GM19438 (cell line): ENCODE data around the gene HLA-DPB1.
A peak's percentile ranks its signal among the peaks of the same experiment; 100 is the strongest.
"Not testable (repeated sequence)": the region's sequence is repeated elsewhere in the genome, so short reads cannot be mapped to it uniquely, and the experiment has no call there.

Source experiments
- ATAC-seq: cut with Tn5 transposase; IDR thresholded peaks from one replicate; pipeline ENCODE4 v1.9.1; 2021; ENCODE audit warnings: low read depth; ENCODE audit not compliant: unreplicated experiment

HLA-DPB1 gene

GRCh38 chr6:33075568-33076405 lies at the start of gene HLA-DPB1:
Gene HLA-DPB1 (plus strand): TSS chr6:33075990. CDS start chr6:33076042, 52 bp downstream.
- ATAC-seq: peak; percentile 65

DNA sequence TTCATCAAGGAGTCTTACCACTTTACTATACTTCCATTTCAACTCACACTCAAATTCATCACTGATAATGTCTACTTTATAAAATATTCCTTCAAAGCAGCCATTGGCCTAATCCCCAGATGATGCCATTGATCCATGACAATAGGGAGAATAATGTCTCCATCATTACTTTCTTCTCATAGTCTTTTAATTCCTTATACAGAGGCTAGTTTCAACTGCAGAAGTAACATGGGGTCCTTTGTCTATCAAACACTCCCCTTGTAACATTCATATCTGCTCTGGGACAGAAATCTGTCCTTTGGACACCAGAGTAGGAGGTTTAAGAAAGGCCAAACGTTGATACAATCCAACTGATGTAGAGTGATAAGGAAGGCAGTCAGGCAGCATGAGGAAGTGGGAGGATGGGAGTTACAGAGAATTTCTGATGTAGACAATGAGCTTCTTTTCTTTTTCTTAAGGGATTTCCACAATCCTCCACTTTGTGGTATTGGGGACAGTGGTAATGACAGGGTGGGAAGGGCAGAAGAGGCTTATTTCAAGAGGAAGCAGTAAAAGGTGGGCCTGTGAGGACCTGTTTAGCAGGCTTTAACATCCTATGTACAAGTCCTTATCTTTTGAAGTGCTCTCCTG lies 47.5 kb upstream of the HLA-DPB1 start:
- no peak for ATAC-seq

GRCh38 chr6:33029328-33030184 lies 46.2 kb upstream of the HLA-DPB1 start:
- peak; percentile 68 for ATAC-seq

DNA sequence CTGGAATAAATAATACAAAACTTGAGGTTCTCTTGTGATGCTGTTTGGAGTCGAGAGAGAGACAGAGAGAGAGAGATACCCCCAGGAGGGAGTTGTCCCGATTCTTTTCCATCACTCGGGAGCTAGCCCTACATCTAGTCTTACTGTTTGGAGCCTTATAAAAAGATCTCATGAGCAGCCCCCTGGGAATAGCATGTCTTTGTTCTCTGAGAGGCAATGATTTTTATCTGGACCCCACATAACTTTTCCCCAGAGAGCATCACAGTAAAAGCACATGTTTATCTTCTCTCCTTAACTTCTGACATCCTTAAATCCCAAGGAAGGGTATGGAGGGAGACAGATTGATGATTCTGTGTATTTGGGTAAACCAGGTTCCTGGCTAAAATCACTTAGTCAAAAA lies 45.5 kb upstream of the HLA-DPB1 start:
- no peak for ATAC-seq

DNA sequence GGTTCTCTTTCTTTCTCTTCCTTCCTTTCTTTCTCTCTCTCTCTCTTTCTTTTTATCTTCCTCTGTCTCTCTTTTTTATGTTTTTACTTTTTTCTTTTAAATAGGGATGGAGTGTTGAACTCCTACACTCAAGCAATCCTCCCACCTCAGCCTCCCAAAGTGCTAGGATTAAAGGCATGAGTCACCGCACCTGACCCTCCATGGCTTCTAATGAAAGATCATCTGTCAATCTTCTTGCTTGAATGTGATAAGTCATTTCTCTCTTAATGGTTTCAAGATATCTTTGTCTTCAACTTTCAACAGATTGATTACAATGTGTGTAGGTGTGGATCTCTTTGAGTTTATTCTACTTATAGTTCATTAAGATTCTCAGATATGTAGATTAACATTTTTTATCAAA lies 41.2 kb upstream of the HLA-DPB1 start:
- no peak for ATAC-seq

- ATAC-seq: no peak
These were observed 39.3 kb upstream of the HLA-DPB1 start for GRCh38 chr6:33036535-33036934.

DNA sequence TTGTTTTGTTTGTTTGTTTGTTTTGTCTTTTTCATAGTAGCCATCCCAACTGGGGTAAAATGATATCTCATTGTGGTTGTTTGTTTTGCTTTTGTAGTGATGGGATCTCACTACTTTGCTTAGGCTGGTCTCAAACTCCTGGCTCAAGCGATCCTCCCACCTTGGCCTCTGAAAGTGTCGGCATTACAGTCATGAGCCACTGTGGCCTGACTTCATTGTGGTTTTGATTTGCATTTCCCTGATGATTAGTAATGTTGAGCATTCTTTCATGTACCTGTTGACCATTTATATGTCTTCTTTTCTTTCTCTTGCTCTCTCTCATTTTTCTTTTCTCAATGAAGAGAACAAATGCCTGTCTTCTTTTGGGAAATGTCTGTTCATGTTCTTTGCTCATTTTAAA lies 35.6 kb upstream of the HLA-DPB1 start:
- no peak for ATAC-seq

- ATAC-seq: no peak
These were observed 26.3 kb upstream of the HLA-DPB1 start for GRCh38 chr6:33049323-33050013.

GRCh38 chr6:33050014-33050810 lies 25.6 kb upstream of the HLA-DPB1 start:
- ATAC-seq: no peak

DNA sequence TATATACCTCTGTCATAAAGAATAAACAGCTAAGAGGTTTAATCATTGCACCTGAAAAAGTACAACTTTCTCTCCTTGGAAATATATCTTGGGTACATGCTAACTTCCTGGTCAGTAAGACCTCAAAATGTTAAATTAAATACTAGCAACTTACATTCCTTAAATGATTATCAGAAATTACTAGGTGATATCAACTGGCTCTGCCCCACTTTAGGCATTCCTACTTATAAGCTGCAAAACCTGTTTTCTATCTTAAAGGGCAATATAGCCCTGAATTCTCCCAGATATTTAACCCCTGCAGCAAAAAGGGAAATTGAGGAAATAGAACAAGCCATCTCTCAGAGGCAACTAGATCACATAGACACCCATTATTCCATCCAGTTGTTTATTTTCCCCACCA lies 23.2 kb upstream of the HLA-DPB1 start:
- no peak for ATAC-seq

- ATAC-seq: no peak
These were observed 22.6 kb upstream of the HLA-DPB1 start for GRCh38 chr6:33053230-33053629.

- no peak for ATAC-seq
These were observed 18.3 kb upstream of the HLA-DPB1 start for GRCh38 chr6:33057222-33058150.

GRCh38 chr6:33061987-33062386 lies 13.8 kb upstream of the HLA-DPB1 start:
- no peak for ATAC-seq

DNA sequence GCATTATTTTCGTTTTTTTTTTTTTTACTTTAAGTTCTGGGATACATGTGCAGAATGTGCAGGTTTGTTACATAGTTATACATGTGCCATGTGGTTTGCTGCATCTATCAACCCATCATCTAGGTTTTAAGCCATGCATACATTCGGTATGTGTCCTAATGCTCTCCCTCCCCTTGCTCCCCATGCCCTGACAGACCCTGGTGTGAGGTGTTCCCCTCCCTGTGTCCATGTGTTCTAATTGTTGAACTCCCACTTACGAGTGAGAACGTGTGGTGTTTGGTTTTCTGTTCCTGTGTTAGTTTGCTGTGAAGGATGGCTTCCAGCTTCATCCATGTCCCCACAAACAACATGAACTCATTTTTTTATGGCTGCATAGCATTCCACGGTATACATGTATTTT lies 12.4 kb upstream of the HLA-DPB1 start:
- ATAC-seq: not testable (repeated sequence)

DNA sequence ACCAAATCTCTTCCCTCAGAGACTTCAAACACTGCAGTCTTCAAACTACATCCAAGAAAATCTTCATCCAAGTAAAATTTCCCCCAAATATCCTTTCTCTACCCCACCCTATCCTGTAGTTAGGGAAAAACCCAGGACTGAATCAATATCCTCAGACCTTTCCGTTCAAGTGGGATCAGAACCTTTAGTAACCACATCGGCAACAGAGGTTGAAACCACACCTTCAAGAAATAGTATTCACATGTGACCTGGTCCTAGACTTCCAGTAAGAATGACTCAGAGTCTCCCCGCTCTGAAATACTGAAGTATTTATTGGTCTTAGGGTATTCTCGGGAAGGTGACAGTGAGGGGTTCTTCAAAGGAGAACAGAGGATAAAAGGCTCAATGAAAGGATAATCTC lies 11.1 kb upstream of the HLA-DPB1 start:
- ATAC-seq: no peak

DNA sequence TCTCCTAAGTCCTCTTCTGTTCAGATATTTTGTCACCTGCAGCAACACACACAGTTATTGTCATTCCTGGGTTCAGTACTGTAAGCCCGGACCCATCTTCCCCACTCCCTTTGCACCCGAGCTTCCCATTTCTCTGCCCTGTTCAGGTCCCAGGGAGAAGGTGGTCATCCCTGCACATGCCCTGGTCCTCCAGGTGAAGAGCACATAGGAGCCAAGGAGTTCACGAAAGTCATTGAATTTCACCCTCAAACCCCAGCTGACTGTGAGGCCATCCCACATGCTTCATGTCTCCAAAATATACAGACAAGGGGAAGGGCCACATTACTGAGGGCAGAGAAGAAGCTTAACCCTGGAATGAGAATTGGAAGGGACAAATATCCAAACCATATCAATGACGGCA lies 10.5 kb upstream of the HLA-DPB1 start:
- no peak for ATAC-seq

DNA sequence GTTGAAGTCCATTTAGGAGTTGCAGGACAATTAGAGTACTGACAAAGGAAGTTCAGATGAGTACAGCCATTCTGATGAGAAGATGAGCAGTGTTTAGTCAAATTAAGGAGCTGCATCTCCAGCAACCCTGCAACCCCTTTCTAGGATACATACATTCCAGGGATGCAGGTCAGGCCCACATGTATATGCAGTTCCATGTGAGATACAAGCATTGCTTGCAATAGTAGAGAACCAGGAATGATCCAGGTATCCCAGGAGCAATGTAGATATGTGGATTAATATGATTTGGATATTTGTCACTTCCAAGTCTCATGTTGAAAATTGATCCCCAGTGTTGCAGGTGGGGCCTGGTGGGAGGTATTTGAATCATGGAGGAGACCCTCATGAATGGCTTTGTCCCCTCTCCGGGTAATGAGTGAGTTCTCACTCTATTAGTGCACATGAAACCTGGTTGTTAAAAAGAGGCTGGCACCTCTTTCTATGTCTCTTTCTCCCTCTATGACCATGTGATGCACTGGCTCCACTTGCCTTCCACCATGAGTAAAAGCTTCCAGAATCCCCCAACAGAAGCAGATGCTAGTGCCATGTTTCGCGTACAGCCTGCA lies 8.8 kb upstream of the HLA-DPB1 start:
- no peak for ATAC-seq

DNA sequence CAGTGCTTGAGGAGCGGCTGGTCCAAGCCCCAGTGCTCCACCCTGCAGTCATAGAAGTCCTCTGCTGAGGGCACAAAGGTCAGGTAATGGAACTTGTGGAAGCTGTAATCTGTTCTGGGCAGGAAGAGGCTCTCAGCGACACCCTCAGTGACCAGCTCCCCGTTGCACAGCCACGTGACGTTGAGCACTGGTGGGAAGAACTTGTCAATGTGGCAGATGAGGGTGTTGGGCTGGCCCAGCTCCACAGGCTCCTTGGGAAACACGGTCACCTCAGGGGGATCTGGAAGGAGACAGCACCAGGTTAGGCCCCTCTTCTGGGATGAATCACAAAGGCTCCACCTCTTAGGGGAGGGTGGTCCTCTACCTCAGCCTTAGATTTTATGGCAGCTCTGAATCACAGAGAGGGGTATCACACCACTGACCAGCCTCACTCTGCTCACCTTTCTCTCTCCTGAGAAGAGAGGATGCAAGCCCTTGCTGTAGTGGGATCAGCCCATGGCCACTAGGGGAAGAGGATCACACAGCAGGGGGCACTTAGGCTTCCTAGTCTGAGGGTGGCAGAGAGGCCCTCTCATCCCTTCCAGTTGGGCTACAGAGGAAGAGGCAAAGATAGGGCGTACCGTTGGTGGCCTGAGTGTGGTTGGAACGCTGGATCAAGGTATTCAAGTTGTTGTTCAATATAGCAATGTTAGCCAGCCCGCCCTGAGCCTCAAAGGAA lies 6.6 kb upstream of the HLA-DPB1 start:
- no peak for ATAC-seq
